ENCODE data around the gene MEIOB. TPM values are rescaled to one million over a fixed set of nuclear protein-coding genes. Genes with fewer than 3 reads are reported as not detected.

Gene MEIOB
- total RNA-seq, 1 donor from 2014 or later: not detected

DNA sequence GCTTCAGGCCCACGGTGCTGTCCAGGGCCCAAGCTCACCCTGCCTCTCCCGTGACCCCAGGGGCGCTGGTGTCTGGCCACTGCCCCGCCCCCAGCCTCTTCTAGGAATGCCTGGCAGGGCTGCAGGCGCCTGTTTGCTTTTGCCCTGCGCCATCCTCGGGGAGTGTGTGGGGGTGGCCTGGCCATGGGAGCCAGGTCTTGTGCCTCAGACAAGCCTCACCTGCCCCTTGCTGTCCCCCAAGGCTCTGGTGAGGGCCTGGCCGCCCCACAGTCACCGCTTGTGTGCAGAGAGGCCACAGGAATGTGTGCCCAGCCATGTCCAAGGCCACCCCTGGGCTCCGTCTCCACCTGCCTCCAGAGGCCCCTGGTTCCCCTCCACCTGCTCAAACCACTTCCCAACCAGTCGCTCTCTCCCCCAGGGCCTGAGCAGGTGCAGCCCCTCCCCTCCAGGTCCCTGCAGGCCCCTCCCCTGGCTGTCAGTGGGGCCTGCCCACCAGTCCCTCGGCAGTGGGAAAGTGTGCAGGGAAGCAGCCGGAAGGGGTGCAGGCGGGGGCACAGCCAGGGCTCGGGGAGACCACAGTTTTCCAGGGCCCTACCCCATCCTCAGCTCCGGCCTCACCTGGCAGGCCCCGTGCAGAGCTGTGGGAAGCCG, 77.6 kb downstream of the MEIOB start:
- TF ChIP-seq, protein P1, sequence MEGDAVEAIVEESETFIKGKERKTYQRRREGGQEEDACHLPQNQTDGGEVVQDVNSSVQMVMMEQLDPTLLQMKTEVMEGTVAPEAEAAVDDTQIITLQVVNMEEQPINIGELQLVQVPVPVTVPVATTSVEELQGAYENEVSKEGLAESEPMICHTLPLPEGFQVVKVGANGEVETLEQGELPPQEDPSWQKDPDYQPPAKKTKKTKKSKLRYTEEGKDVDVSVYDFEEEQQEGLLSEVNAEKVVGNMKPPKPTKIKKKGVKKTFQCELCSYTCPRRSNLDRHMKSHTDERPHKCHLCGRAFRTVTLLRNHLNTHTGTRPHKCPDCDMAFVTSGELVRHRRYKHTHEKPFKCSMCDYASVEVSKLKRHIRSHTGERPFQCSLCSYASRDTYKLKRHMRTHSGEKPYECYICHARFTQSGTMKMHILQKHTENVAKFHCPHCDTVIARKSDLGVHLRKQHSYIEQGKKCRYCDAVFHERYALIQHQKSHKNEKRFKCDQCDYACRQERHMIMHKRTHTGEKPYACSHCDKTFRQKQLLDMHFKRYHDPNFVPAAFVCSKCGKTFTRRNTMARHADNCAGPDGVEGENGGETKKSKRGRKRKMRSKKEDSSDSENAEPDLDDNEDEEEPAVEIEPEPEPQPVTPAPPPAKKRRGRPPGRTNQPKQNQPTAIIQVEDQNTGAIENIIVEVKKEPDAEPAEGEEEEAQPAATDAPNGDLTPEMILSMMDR (conservative IDR thresholded peaks at IDR 0.05): no peak
- no peak overlapping the region for H3K4me3 Mint-ChIP-seq
- H3K27me3 Mint-ChIP-seq (ENCODE audit: low read depth): no peaks in the 10 kb centered on the region
- H3K9me3 Mint-ChIP-seq: no peaks in the 10 kb centered on the region
- no peak for DNase-seq (ENCODE audit: low read depth, low spot score)
- no peaks in the 10 kb centered on the region for H3K4me1 Mint-ChIP-seq
- H3K36me3 Mint-ChIP-seq (ENCODE audit: low read depth): peaks cover 11% of the 10 kb centered on the region
- no peak overlapping the region for H3K27ac Mint-ChIP-seq (ENCODE audit: unreplicated experiment)

DNA sequence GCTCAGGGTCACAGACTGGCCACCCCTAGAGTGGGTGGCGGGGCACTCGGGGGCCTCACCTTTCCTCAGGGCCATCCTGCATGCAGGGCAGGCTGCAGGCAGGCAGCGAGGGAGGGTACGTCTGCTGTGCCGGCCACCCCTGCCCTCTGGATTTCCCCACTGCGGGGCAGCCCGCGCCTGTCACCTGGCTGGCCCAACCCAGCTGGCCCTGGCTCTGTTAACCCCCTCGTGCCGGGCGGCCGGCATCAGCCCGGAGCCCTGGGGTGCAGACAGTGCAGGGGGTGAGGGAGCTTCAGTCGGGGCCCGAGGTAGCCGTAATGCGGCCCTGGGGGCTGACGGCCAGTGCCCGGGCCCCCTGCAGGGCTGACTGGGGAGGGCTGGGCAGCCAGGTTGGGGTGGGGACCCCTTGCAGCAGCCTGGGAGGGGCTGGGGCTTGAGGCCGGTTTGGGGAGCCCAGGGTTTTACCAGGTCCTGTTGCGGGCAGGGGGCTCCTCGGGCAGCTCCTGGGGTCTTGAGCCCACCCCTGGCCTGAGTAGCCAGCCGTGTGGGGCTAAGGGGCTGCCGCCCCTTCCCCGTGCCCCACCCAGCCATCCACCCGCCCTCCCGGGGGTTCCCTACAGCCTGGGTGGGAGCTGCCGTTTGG, 78.3 kb downstream of the MEIOB start, which contains the start of gene IGFALS:
TSS of gene IGFALS (minus strand) at position 128 of the 643 bp plus-strand sequence. CDS start at position 75, 53 bp downstream.
- H3K27me3 Mint-ChIP-seq (ENCODE audit: low read depth): no peaks in the 10 kb centered on the region
- DNase-seq (ENCODE audit: low read depth, low spot score): no peak
- no peak within 1 kb of the TSS for H3K4me3 Mint-ChIP-seq
- H3K9me3 Mint-ChIP-seq: no peaks in the 10 kb centered on the region
- peaks cover 6% of the 10 kb centered on the region for H3K36me3 Mint-ChIP-seq (ENCODE audit: low read depth)
- no peaks in the 10 kb centered on the region for H3K4me1 Mint-ChIP-seq
- TF ChIP-seq, protein P1 (conservative IDR thresholded peaks at IDR 0.05): no peak
- no peak within 1 kb of the TSS for H3K27ac Mint-ChIP-seq (ENCODE audit: unreplicated experiment)

DNA sequence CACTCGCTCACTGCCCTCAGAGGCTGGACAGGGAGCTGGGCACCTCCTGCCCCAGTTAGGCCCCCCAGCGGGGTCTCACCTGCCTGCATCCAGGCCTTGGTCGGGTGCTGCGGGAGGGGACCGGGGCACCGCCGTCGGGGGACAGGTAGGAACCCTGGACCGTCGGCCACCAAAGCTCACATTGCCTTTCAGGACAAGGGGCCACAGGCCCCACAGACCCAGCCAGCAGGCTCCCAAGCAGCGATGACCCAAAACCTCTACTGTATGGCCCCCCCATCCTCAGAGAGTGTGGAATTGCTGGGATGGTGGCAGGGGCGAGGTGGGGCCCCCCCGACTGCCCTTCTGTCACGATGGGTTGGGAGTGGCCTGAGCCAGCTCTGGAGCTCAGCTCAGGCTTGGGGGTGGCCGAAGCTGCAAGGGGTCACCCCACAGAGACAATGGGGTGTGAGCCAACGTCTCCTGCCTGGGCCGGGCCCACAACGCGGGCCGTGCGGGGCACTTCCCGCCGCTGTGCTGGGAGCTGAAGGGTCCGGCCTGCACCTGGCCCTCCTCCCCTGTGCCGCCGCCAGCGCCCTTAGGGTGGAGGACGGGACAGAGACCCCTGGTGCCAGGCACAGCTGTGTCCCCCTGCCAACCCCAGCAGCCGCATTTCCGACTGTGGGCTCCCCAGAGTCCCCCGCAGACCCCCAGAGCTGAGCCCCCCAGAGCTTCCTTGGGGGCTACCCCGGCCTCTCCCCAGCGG, 79.0 kb downstream of the MEIOB start:
- TF ChIP-seq, protein P1 (conservative IDR thresholded peaks at IDR 0.05): no peak
- Mint-ChIP-seq H3K4me3 (no peak overlapping the region), H3K36me3 (ENCODE audit: low read depth) (peaks cover 5% of the 10 kb centered on the region), H3K27ac (ENCODE audit: unreplicated experiment) (no peak overlapping the region), H3K27me3 (ENCODE audit: low read depth) (no peaks in the 10 kb centered on the region), H3K9me3 (no peaks in the 10 kb centered on the region), H3K4me1 (no peaks in the 10 kb centered on the region)
- DNase-seq (ENCODE audit: low read depth, low spot score): no peak

DNA sequence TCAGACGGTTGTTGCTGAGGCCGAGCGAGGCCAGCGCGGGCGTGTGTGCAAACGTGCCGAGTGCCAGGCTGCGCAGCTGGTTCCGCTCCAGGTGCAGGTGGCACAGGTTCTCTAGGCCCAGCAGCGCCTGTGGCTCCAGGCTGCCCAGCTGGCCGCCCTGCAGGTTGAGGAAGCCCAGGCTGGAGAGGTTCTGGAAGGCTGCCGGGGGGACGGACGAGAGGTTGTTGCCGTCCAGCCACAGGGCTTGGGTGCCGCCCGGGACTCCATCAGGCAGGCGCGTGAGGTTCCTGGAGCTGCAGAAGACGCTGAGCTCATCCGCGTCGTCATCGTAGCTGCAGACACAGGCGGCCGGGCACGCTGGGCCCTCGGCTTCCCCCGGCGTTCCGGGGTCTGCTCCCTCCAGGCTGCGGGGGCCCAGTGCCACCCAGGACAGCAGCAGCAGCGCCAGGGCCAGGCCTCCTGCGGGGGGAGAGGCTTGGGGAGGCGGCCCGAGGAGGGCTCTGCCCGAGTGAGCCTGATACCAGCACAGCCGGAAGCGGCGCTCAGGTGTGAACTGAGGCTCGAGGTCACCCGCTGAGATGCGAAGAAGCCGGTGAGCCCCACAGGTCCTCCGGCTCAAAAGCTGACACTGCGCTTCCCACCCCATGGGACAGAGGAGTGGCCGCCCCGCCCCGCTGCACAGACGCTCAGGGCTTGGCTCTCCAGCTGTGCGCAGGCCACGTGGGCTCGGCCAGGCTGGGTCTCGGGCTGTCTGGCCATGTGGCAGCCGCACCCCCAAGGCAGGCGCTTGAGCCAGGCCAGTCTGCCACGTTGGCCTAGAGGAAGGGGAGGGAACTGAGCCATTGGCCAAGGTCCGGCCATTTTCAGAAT, 79.8 kb downstream of the MEIOB start:
- H3K27ac Mint-ChIP-seq (ENCODE audit: unreplicated experiment): no peak overlapping the region
- no peaks in the 10 kb centered on the region for H3K9me3 Mint-ChIP-seq
- H3K4me1 Mint-ChIP-seq: no peaks in the 10 kb centered on the region
- peaks cover 4% of the 10 kb centered on the region for H3K36me3 Mint-ChIP-seq (ENCODE audit: low read depth)
- no peak for DNase-seq (ENCODE audit: low read depth, low spot score)
- H3K4me3 Mint-ChIP-seq: no peak overlapping the region
- TF ChIP-seq, protein P1 (conservative IDR thresholded peaks at IDR 0.05): no peak
- no peaks in the 10 kb centered on the region for H3K27me3 Mint-ChIP-seq (ENCODE audit: low read depth)
